ENCODE measurements around the gene SLC26A2. TPM values are rescaled to one million over a fixed set of nuclear protein-coding genes. Genes with fewer than 3 reads are reported as not detected.

Gene SLC26A2
- total and polyA plus RNA-seq, 2 of the 8 experiments (the other 6 are each of a cell fraction or from before 2014, with no cell fraction given): 3.7 to 11.4 TPM

DNA sequence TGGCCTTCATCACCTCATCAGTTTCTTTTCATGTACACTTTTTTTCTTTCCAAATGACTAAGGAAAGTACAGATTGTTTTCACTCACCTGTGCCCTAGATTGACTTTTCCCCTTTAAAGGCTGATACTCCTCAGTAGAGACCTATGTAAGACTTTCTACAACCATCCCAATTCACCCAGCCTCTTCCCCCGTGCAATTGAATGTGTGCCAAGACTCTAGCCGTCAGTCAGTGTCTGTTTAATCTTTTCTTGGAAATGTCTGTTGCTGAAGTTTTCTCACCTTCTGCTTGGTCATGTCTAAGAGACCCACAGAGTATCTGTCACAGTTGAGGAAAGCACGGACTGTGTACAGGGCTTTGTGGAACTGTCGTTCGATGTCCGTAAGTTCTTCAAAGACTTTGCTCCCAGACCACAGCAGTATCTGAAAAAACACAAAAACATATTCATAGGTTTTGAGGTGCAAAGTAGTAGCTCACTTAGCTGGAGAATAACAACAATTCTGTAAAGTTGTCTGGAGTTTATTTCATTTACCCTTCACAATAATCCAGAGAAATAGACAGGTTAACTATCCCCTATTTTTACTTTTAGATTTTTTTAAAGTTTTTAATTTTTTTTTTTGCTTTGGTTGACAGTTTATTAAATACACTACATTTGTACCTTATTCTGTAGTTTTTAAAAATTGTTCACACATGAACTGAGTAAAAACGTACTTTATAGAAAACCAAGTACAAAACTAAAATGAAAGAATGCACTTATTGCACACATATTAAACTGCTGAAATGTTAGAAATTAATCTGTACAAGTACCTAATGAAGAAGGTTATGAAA lies 29.6 kb upstream of the SLC26A2 start:
- no peaks in the 10 kb centered on the region for H3K36me3 ChIP-seq (ENCODE audit: control insufficient read depth in 2 of 4, insufficient read depth in 4 of 4, low read length in 3 of 4)
- H3K4ac ChIP-seq (replicated peaks; ENCODE audit: insufficient read length, low read depth, low read length): no peak overlapping the region
- WGBS, 2 experiments (ENCODE audit: extremely low coverage in 1 of 2, insufficient coverage in 1 of 2, insufficient read length in 1 of 2, insufficient replicate concordance in 2 of 2, low coverage in 1 of 2, low lambda C conversion rate in 2 of 2, missing lambda C conversion rate in 1 of 2): 90% methylated on average over 7 of the region's 7 CpGs; no CpG with 5 or more reads in 1 of the 2 experiments
- H2BK20ac ChIP-seq (ENCODE audit: low read length): no peak overlapping the region
- H3K23me2 ChIP-seq (ENCODE audit: low read depth, low read length): no peaks in the 10 kb centered on the region
- no peak overlapping the region for H4K5ac ChIP-seq (ENCODE audit: insufficient read length, low read depth, low read length)
- no peak overlapping the region for H2AK5ac ChIP-seq (ENCODE audit: low read depth, low read length)
- H2AFZ ChIP-seq (ENCODE audit: low read length): no peak overlapping the region
- no peaks in the 10 kb centered on the region for H3K79me1 ChIP-seq (ENCODE audit: low read depth, low read length)
- peaks cover 0 to 3% (median 0%) of the 10 kb centered on the region in 4 experiments; a peak in 1 of 7 replicates for H3K4me1 ChIP-seq (replicated peaks in 1 of 4; ENCODE audit: control insufficient read depth in 3 of 4, insufficient read depth in 4 of 4, low read length in 3 of 4)
- no peak overlapping the region for H4K8ac ChIP-seq (ENCODE audit: extremely low read depth, insufficient read depth, low read length)
- no peak overlapping the region for H3K23ac ChIP-seq (ENCODE audit: insufficient read length)
- H3K79me2 ChIP-seq (ENCODE audit: control insufficient read depth in 1 of 2, insufficient read depth in 2 of 2, low read length in 2 of 2): no peaks in the 10 kb centered on the region
- H3K27me3 ChIP-seq (replicated peaks in 1 of 4; ENCODE audit: control insufficient read depth in 3 of 4, extremely low read depth in 1 of 4, insufficient read depth in 3 of 4, low read length in 3 of 4): no peaks in the 10 kb centered on the region; a peak in 2 of 7 replicates
- H2BK120ac ChIP-seq (replicated peaks; ENCODE audit: low read depth, low read length): no peak overlapping the region
- H3K27ac ChIP-seq (ENCODE audit: low read depth, low read length): no peak overlapping the region
- no peak overlapping the region for H3K56ac ChIP-seq (replicated peaks; ENCODE audit: insufficient read length, low read depth, low read length)
- no peaks in the 10 kb centered on the region for H3K9me3 ChIP-seq (ENCODE audit: insufficient read depth in 2 of 2, low read depth in 1 of 2, low read length in 1 of 2)
- no peak overlapping the region for H2BK12ac ChIP-seq (ENCODE audit: low read depth, low read length)
- H4K91ac ChIP-seq (replicated peaks; ENCODE audit: insufficient read length, low read length): no peak overlapping the region
- no peak overlapping the region for H2BK5ac ChIP-seq (ENCODE audit: low read depth, low read length)
- no peak overlapping the region for H3K18ac ChIP-seq (ENCODE audit: extremely low read depth, low read length)
- no peak overlapping the region for H3K14ac ChIP-seq (ENCODE audit: insufficient read length)
- no peaks in the 10 kb centered on the region for H4K20me1 ChIP-seq (replicated peaks in 1 of 2; ENCODE audit: control insufficient read depth in 1 of 2, insufficient read depth in 2 of 2, low read length in 2 of 2)
- H3K9ac ChIP-seq (replicated peaks in 1 of 4; ENCODE audit: extremely low read depth in 1 of 4, low read depth in 3 of 4, low read length in 3 of 4): no peak overlapping the region
- ChIA-PET CTCF (ENCODE audit: partially characterized antibody) (interaction anchor here (0.9 to 6.4 kb wide), 7 partner anchors 14 to 97 kb away, joined by 3 to 80 read pairs (median 3); partner anchors contain the start of gene SLC26A2), POLR2A (ENCODE audit: partially characterized antibody) (no interaction called here)
- H3K4me2 ChIP-seq (ENCODE audit: insufficient read depth in 1 of 2, low read depth in 2 of 2, low read length in 2 of 2): no peak overlapping the region
- no peak overlapping the region for H2BK15ac ChIP-seq (ENCODE audit: low read length)
- no peak overlapping the region for H3K4me3 ChIP-seq (ENCODE audit: extremely low read depth in 1 of 4, insufficient read depth in 2 of 4, low read depth in 3 of 4, low read length in 4 of 4)
- FAIRE-seq (no peak), DNase-seq (ENCODE audit: low read depth in 1 of 2, low spot score in 2 of 2) (no peak)
- TF ChIP-seq, protein P1, sequence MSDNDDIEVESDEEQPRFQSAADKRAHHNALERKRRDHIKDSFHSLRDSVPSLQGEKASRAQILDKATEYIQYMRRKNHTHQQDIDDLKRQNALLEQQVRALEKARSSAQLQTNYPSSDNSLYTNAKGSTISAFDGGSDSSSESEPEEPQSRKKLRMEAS (IDR thresholded peaks at IDR 0.05): no peak
- no peak for TF ChIP-seq SIRT6 (IDR thresholded peaks at IDR 0.05; ENCODE audit: low read length)
- no peak for TF ChIP-seq CEBPB (IDR thresholded peaks at IDR 0.05; ENCODE audit: low read depth, low read length)
- TF ChIP-seq RFX5 (IDR thresholded peaks at IDR 0.05; ENCODE audit: borderline replicate concordance, low read depth, low read length): no peak
- no peak for TF ChIP-seq RBBP5 (IDR thresholded peaks at IDR 0.05; ENCODE audit: borderline replicate concordance, low read depth, low read length)
- TF ChIP-seq, protein P2, sequence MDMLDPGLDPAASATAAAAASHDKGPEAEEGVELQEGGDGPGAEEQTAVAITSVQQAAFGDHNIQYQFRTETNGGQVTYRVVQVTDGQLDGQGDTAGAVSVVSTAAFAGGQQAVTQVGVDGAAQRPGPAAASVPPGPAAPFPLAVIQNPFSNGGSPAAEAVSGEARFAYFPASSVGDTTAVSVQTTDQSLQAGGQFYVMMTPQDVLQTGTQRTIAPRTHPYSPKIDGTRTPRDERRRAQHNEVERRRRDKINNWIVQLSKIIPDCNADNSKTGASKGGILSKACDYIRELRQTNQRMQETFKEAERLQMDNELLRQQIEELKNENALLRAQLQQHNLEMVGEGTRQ (IDR thresholded peaks at IDR 0.05; ENCODE audit: low read length): no peak
